IPS-NIHi11 (cell line): ENCODE measurements around the gene TNFRSF13B.
A peak's percentile ranks its signal among the peaks of the same experiment; 100 is the strongest.
"Not testable (repeated sequence)": the region's sequence is repeated elsewhere in the genome, so short reads cannot be mapped to it uniquely, and the experiment has no call there.

Experiments used
- DNase-seq: peaks from one replicate; pipeline ENCODE4 v3.0.0; 2012; ENCODE audit warnings: mixed read lengths, low spot score

Gene TNFRSF13B

GRCh38 chr17:17004997-17005614 lies 33.2 kb upstream of the TNFRSF13B start:
- DNase-seq, result not testable (repeated sequence)

- DNase-seq, result no peak
Measured at GRCh38 chr17:17004251-17004996, 32.5 kb upstream of the TNFRSF13B start.

- DNase-seq, result not testable (repeated sequence)
Measured at GRCh38 chr17:17002731-17003715, 31.1 kb upstream of the TNFRSF13B start.

- peak; percentile 96 for DNase-seq
Measured at GRCh38 chr17:17001874-17002520, 30.1 kb upstream of the TNFRSF13B start.

GRCh38 chr17:17001076-17001777 lies 29.3 kb upstream of the TNFRSF13B start:
- no peak for DNase-seq

- no peak for DNase-seq
Measured at GRCh38 chr17:16999931-17000625, 28.2 kb upstream of the TNFRSF13B start.

- no peak for DNase-seq
Measured at GRCh38 chr17:16997514-16998429, 25.9 kb upstream of the TNFRSF13B start.

GRCh38 chr17:16996726-16997125 lies 24.8 kb upstream of the TNFRSF13B start:
- DNase-seq, result not testable (repeated sequence)

GRCh38 chr17:16995930-16996329 lies 24.0 kb upstream of the TNFRSF13B start:
- DNase-seq, result no peak

GRCh38 chr17:16994631-16995030 lies 22.7 kb upstream of the TNFRSF13B start:
- no peak for DNase-seq

GRCh38 chr17:16991349-16992009 lies 19.6 kb upstream of the TNFRSF13B start:
- DNase-seq, result peak; percentile 94

- no peak for DNase-seq
Measured at GRCh38 chr17:16989953-16990860, 18.3 kb upstream of the TNFRSF13B start.

- DNase-seq, result no peak
Measured at GRCh38 chr17:16989230-16989952, 17.5 kb upstream of the TNFRSF13B start.

- DNase-seq, result no peak
Measured at GRCh38 chr17:16988749-16989229, 16.9 kb upstream of the TNFRSF13B start.

GRCh38 chr17:16987830-16988601 lies 16.1 kb upstream of the TNFRSF13B start:
- peak; percentile 69 for DNase-seq
